HepG2 (cell line): ENCODE measurements around the gene THEM4. TPM values are rescaled to one million over a fixed set of nuclear protein-coding genes. Genes with fewer than 3 reads are reported as not detected.

ENCODE experiments used
- ATAC-seq: fragments of 200-7000 bp; cut with Tn5 transposase; 3 replicates; pipeline ENCODE4 v1.9.1; 2020; ENCODE audit warnings: mild to moderate bottlenecking, moderate library complexity
- BruUV-seq: library from RNA; stranded (reverse); fragments of 400-500 nt; replicated peaks from 2 replicates; lab custom pipeline; 2021; lab: Mats Ljungman, UMichigan
- CTCF ChIA-PET: fragments of 300-600 bp; formaldehyde crosslinking; extraction: SDS; loops from one replicate; lab custom pipeline; 2021; ENCODE audit warnings: low total read pairs, inconsistent platforms, low intra/inter-chr PET ratio; lab: Yijun Ruan, JAX
- POLR2A ChIA-PET: fragments of 350-600 bp; sonication (Branson Sonifier 250); formaldehyde crosslinking; loops from one replicate; lab custom pipeline; 2020; ENCODE audit warnings: antibody characterized with exemption, inconsistent platforms; lab: Yijun Ruan, JAX
- DNase-seq: peaks from one replicate; pipeline ENCODE4 v3.0.0-alpha.2; 2015; ENCODE audit warnings: low spot score
- FAIRE-seq: peaks from 3 replicates; lab custom pipeline; 2011; peaks lifted over from hg19 to GRCh38; lab: Jason Lieb, UNC
- H2AFZ ChIP-seq: one replicate; pipeline ENCODE4 v1.6.1; 2011; ENCODE audit warnings: low read length, inconsistent platforms
- H3K27ac ChIP-seq: fragments of 300-600 bp; 3 replicates; pipeline ENCODE4 v1.8.0; 2011; ENCODE audit warnings: mixed run types, mild to moderate bottlenecking, mixed read lengths, low read length, inconsistent platforms; ENCODE audit not compliant: insufficient read depth; ENCODE audit errors: extremely low read length
- H3K27me3 ChIP-seq, 2 experiments: fragments of 200-600 bp in 1 of 2; 2 replicates in 1 of 2; 3 replicates in 1 of 2; pipeline versions ENCODE4 v1.6.0 to v1.8.0; 2011; ENCODE audit warnings: low read length in 2 of 2, mild to moderate bottlenecking in 2 of 2, moderate library complexity in 2 of 2, inconsistent platforms in 1 of 2; ENCODE audit not compliant: insufficient read depth in 2 of 2, control insufficient read depth in 1 of 2
- H3K36me3 ChIP-seq, 2 experiments: fragments of 200-600 bp in 1 of 2; replicated peaks in 1 of 2; 2 replicates in 1 of 2; 3 replicates in 1 of 2; pipeline versions ENCODE4 v1.5.1 to v1.8.0; 2011; ENCODE audit warnings: low read length in 2 of 2, inconsistent platforms in 1 of 2; ENCODE audit not compliant: insufficient read depth in 2 of 2, control insufficient read depth in 1 of 2
- H3K4me1 ChIP-seq: 2 replicates; pipeline ENCODE4 v1.5.1; 2012; ENCODE audit warnings: low read length, inconsistent platforms; ENCODE audit not compliant: insufficient read depth
- H3K4me2 ChIP-seq: 2 replicates; pipeline ENCODE4 v1.6.0; 2011; ENCODE audit warnings: low read depth, low read length, inconsistent platforms
- H3K4me3 ChIP-seq, 3 experiments: fragments of 200-600 bp in 1 of 3; sonication (generic), shearing (Covaris generic) in 1 of 3; replicated peaks in 1 of 3; 2 replicates each; pipeline ENCODE4 v1.5.1; 2011 to 2016; ENCODE audit warnings: low read length in 3 of 3, inconsistent platforms in 2 of 3, low read depth in 2 of 3, mild to moderate bottlenecking in 2 of 3, control low read depth in 1 of 3, mixed read lengths in 1 of 3; ENCODE audit not compliant: insufficient read depth in 1 of 3
- H3K79me2 ChIP-seq: one replicate; pipeline ENCODE4 v1.6.1; 2011; ENCODE audit warnings: low read length, inconsistent platforms; ENCODE audit not compliant: insufficient read depth
- H3K9ac ChIP-seq: 2 replicates; pipeline ENCODE4 v1.6.0; 2011; ENCODE audit warnings: mild to moderate bottlenecking, low read depth, low read length, inconsistent platforms; ENCODE audit not compliant: insufficient read depth
- H3K9me3 ChIP-seq: 2 replicates; pipeline ENCODE4 v1.5.1; 2012; ENCODE audit warnings: mild to moderate bottlenecking, low read length
- H4K20me1 ChIP-seq: 2 replicates; pipeline ENCODE4 v1.6.0; 2011; ENCODE audit warnings: inconsistent platforms, mild to moderate bottlenecking, low read length, moderate library complexity; ENCODE audit not compliant: insufficient read depth
- IKZF5 ChIP-seq: IDR thresholded peaks from 2 replicates; pipeline ENCODE4 v1.6.1; 2018; ENCODE audit warnings: missing genetic modification reagents, mild to moderate bottlenecking, missing compliant biosample characterization
- KLF9 ChIP-seq: IDR thresholded peaks from 2 replicates; pipeline ENCODE4 v1.6.1; 2016; ENCODE audit warnings: low read depth
- MAFF ChIP-seq: IDR thresholded peaks from 2 replicates; pipeline ENCODE4 v1.6.1; 2011; ENCODE audit warnings: low read depth, low read length, improper control_type of control experiment
- MAFK ChIP-seq, 2 experiments: IDR thresholded peaks in 1 of 2; conservative IDR thresholded peaks in 1 of 2; 2 replicates each; pipeline ENCODE4 v1.6.1; 2011; ENCODE audit warnings: improper control_type of control experiment in 2 of 2, low read length in 2 of 2
- PBX3 ChIP-seq: sonication (generic); formaldehyde crosslinking; IDR thresholded peaks from 2 replicates; pipeline ENCODE4 v1.8.1; 2023; ENCODE audit warnings: missing genetic modification reagents, inconsistent platforms, borderline replicate concordance
- REST ChIP-seq, 2 experiments: IDR thresholded peaks; 2 replicates each; pipeline ENCODE4 v1.6.1; 2011 to 2012; ENCODE audit warnings: low read length in 2 of 2, borderline replicate concordance in 1 of 2, low read depth in 1 of 2, mild to moderate bottlenecking in 1 of 2, moderate library complexity in 1 of 2
- SRF ChIP-seq: IDR thresholded peaks from 2 replicates; pipeline ENCODE4 v1.6.1; 2011; ENCODE audit warnings: mild to moderate bottlenecking, low read depth, low read length, moderate library complexity
- TAF1 ChIP-seq: sonication (generic); formaldehyde crosslinking; IDR thresholded peaks from 2 replicates; pipeline ENCODE4 v1.4.0; 2020; ENCODE audit warnings: missing genetic modification reagents
- THYN1 ChIP-seq: sonication (generic); formaldehyde crosslinking; IDR thresholded peaks from 2 replicates; pipeline ENCODE4 v1.8.1; 2023; ENCODE audit warnings: low read depth, mild to moderate bottlenecking, moderate library complexity, missing genetic modification reagents, borderline replicate concordance
- ZNF891 ChIP-seq: sonication (generic); formaldehyde crosslinking; IDR thresholded peaks from 2 replicates; pipeline ENCODE4 v1.5.0; 2020; ENCODE audit warnings: mild to moderate bottlenecking, missing genetic modification reagents
- WGBS: methylation state at CpG from one replicate; pipeline ENCODE4 v1.1.6; 2017; ENCODE audit warnings: low lambda C conversion rate; 5-methylcytosine and 5-hydroxymethylcytosine counted together
- in situ Hi-C: cut with HindIII; loops from 2 replicates; pipeline ENCODE4 v1.10.0; 2017; ENCODE audit warnings: low pct_unique_long_range_greater_than_20kb; ENCODE audit not compliant: extremely low pct_ligation_motif_present
- intact Hi-C: fragments of 100-400 bp; cut with micrococcal nuclease; formaldehyde crosslinking; loops from one replicate; pipeline ENCODE4 v1.10.0; 2022; ENCODE audit not compliant: unreplicated experiment
- polyA plus RNA-seq, 8 experiments: library from polyadenylated mRNA; depleted of rRNA in 3 of 8; stranded (reverse) in 7 of 8; unstranded in 1 of 8; fragments of >200 nt; fragmentation: Illumina TruSeq in 4 of 8; extraction: Trizol in 4 of 8; gene quantifications; 2 replicates each; pipeline versions ENCODE4 v1.2.1 to v1.2.3, GENCODE V29; 2011 to 2016; ENCODE audit warnings: low read depth in 4 of 8, missing spikeins in 1 of 8, mixed read lengths in 1 of 8; ENCODE audit not compliant: insufficient read depth in 1 of 8
- total RNA-seq, 5 experiments: library from RNA; depleted of rRNA; stranded (reverse); fragments of >200 nt; fragmentation: Illumina TruSeq; extraction: Trizol; gene quantifications; 2 replicates each; pipeline ENCODE4 v1.2.3, GENCODE V29; 2016; ENCODE audit warnings: low read depth in 1 of 5

THEM4 gene
- total and polyA plus RNA-seq, 2 of the 13 experiments (the other 11 are each of a cell fraction or from before 2014, with no cell fraction given) = 10.9 to 13.9 TPM

GRCh38 chr1:151944857-151945575 is 35.7 kb upstream of the THEM4 start:
- Histone ChIP-seq H3K79me2 (no peaks in the 10 kb centered on the region), H3K27ac (no peak overlapping the region), H3K4me3 (no peak overlapping the region), H3K27me3 (no peaks in the 10 kb centered on the region; a peak in 2 of 5 replicates), H3K9ac (no peak overlapping the region), H3K4me2 (no peak overlapping the region), H2AFZ (no peak overlapping the region), H3K4me1 (peaks cover 12% of the 10 kb centered on the region)
- CTCF ChIA-PET = no interaction called here
- WGBS = 5% methylated on average over 1 of the region's 3 CpGs
- TF ChIP-seq SRF = no peak
- no peak for TF ChIP-seq PBX3
- peak; percentile 46 to 75; a peak in 3 of 4 replicates for TF ChIP-seq MAFK (conservative IDR thresholded peaks at IDR 0.05 in 1 of 2, IDR thresholded peaks at IDR 0.05 in 1 of 2; ENCODE audit: low read length in 2 of 2)
- no peak for TF ChIP-seq KLF9 (CRISPR knock-in tag)
- peak; percentile 53; the same call in 1 of the 2 replicates for TF ChIP-seq MAFF
- TF ChIP-seq, all 625 proteins: peak for 2
- no peaks in the 10 kb centered on the region for H4K20me1 ChIP-seq
- intact Hi-C loops = no loop called here
- POLR2A ChIA-PET = no interaction called here
- ATAC-seq (no peak), DNase-seq (no peak), FAIRE-seq (no peak)
- no TSS peak for BruUV-seq
- H3K9me3 ChIP-seq = no peaks in the 10 kb centered on the region
- in situ Hi-C loops = no loop called here
- no peaks in the 10 kb centered on the region for H3K36me3 ChIP-seq

- Histone ChIP-seq H3K4me1 (peaks cover 12% of the 10 kb centered on the region), H3K9ac (no peak overlapping the region), H3K9me3 (no peaks in the 10 kb centered on the region), H3K36me3 (no peaks in the 10 kb centered on the region), H3K4me3 (no peak overlapping the region), H4K20me1 (no peaks in the 10 kb centered on the region), H2AFZ (no peak overlapping the region), H3K27me3 (no peaks in the 10 kb centered on the region; a peak in 2 of 5 replicates), H3K27ac (no peak overlapping the region), H3K4me2 (no peak overlapping the region), H3K79me2 (no peaks in the 10 kb centered on the region)
- FAIRE-seq = no peak
- no TSS peak for BruUV-seq
- in situ Hi-C loops (no loop called here), intact Hi-C loops (no loop called here)
- no peak for DNase-seq
- ChIA-PET POLR2A (no interaction called here), CTCF (no interaction called here)
- ATAC-seq = no peak
- 39% methylated on average over 6 of the region's 7 CpGs for WGBS
- TF ChIP-seq IKZF5 (CRISPR knock-in tag) (no peak), TAF1 (no peak), THYN1 (CRISPR knock-in tag) (no peak), REST (IDR thresholded peaks at IDR 0.05; ENCODE audit: borderline replicate concordance in 1 of 2, low read depth in 1 of 2, low read length in 2 of 2) (no peak), ZNF891 (CRISPR knock-in tag) (no peak)
Observed at GRCh38 chr1:151944126-151944856, 35.0 kb upstream of the THEM4 start.
